ENCODE data around the gene PALD1. TPM values are rescaled to one million over a fixed set of nuclear protein-coding genes. Genes with fewer than 3 reads are reported as not detected.

PALD1 gene
- polyA plus RNA-seq, 1 experiment: 0.17 TPM

GRCh38 chr10:70492786-70493659 lies 14.5 kb downstream of the PALD1 start:
- no peak for TF ChIP-seq CTCF (IDR thresholded peaks at IDR 0.05; ENCODE audit: low read depth, low read length)
- Histone ChIP-seq H3K4me3 (ENCODE audit: low read depth, low read length) (no peak overlapping the region), H3K27me3 (ENCODE audit: control insufficient read depth, insufficient read depth, low read length) (peaks cover 25% of the 10 kb centered on the region), H3K9me3 (ENCODE audit: control insufficient read depth, insufficient read depth, low read length) (no peaks in the 10 kb centered on the region), H3K27ac (ENCODE audit: low read depth, low read length) (no peak overlapping the region)
- POLR2A ChIA-PET: interaction anchor here (0.6 kb wide), 1 partner anchor 56 kb away, joined by 13 read pairs; no protein-coding TSS in a partner anchor
- DNase-seq (ENCODE audit: low read depth, low spot score): no peak
- CTCF ChIA-PET: no interaction called here

- no peak for DNase-seq (ENCODE audit: low read depth, low spot score)
- TF ChIP-seq CTCF (IDR thresholded peaks at IDR 0.05; ENCODE audit: low read depth, low read length): no peak
- H3K9me3 ChIP-seq (ENCODE audit: control insufficient read depth, insufficient read depth, low read length): no peaks in the 10 kb centered on the region
- H3K27me3 ChIP-seq (ENCODE audit: control insufficient read depth, insufficient read depth, low read length): peaks cover 22% of the 10 kb centered on the region
- POLR2A ChIA-PET: interaction anchor here (0.6 kb wide), 1 partner anchor 55 kb away, joined by 13 read pairs; no protein-coding TSS in a partner anchor
- no peak overlapping the region for H3K27ac ChIP-seq (ENCODE audit: low read depth, low read length)
- CTCF ChIA-PET: no interaction called here
- no peak overlapping the region for H3K4me3 ChIP-seq (ENCODE audit: low read depth, low read length)
Measured at GRCh38 chr10:70493660-70494234, 15.2 kb downstream of the PALD1 start.

- no peaks in the 10 kb centered on the region for H3K9me3 ChIP-seq (ENCODE audit: control insufficient read depth, insufficient read depth, low read length)
- ChIA-PET CTCF (no interaction called here), POLR2A (interaction anchor here (0.6 kb wide), 1 partner anchor 18 kb away, joined by 3 read pairs; no protein-coding TSS in a partner anchor)
- no peak for TF ChIP-seq CTCF (IDR thresholded peaks at IDR 0.05; ENCODE audit: low read depth, low read length)
- no peak for DNase-seq (ENCODE audit: low read depth, low spot score)
- H3K27me3 ChIP-seq (ENCODE audit: control insufficient read depth, insufficient read depth, low read length): peaks cover 16% of the 10 kb centered on the region
- no peak overlapping the region for H3K27ac ChIP-seq (ENCODE audit: low read depth, low read length)
- no peak overlapping the region for H3K4me3 ChIP-seq (ENCODE audit: low read depth, low read length)
Measured at GRCh38 chr10:70494536-70494935, 16.0 kb downstream of the PALD1 start.

- Histone ChIP-seq H3K9me3 (ENCODE audit: control insufficient read depth, insufficient read depth, low read length) (no peaks in the 10 kb centered on the region), H3K4me3 (ENCODE audit: low read depth, low read length) (no peak overlapping the region), H3K27me3 (ENCODE audit: control insufficient read depth, insufficient read depth, low read length) (peaks cover 15% of the 10 kb centered on the region), H3K27ac (ENCODE audit: low read depth, low read length) (no peak overlapping the region)
- no peak for TF ChIP-seq CTCF (IDR thresholded peaks at IDR 0.05; ENCODE audit: low read depth, low read length)
- POLR2A ChIA-PET: no interaction called here
- CTCF ChIA-PET: no interaction called here
- no peak for DNase-seq (ENCODE audit: low read depth, low spot score)
Measured at GRCh38 chr10:70494966-70495365, 16.4 kb downstream of the PALD1 start.

GRCh38 chr10:70495691-70496261 lies 17.2 kb downstream of the PALD1 start:
- no peak overlapping the region for H3K27ac ChIP-seq (ENCODE audit: low read depth, low read length)
- ChIA-PET POLR2A (no interaction called here), CTCF (no interaction called here)
- H3K4me3 ChIP-seq (ENCODE audit: low read depth, low read length): no peak overlapping the region
- DNase-seq (ENCODE audit: low read depth, low spot score): no peak
- H3K27me3 ChIP-seq (ENCODE audit: control insufficient read depth, insufficient read depth, low read length): peaks cover 10% of the 10 kb centered on the region
- no peaks in the 10 kb centered on the region for H3K9me3 ChIP-seq (ENCODE audit: control insufficient read depth, insufficient read depth, low read length)
- TF ChIP-seq CTCF (IDR thresholded peaks at IDR 0.05; ENCODE audit: low read depth, low read length): no peak

All from AG04450 (cell line).